Activated CD4-positive, alpha-beta memory T cell treated with anti-CD3 and anti-CD28 coated beads, Interleukin-2, amount 10 ng/mL, durations not matched to agents 7 days and 5 days (primary cell): ENCODE results near the gene PON3. TPM values are rescaled to one million over a fixed set of nuclear protein-coding genes. Genes with fewer than 3 reads are reported as not detected.

Source experiments
- CTCF ChIA-PET: fragments of 350-600 bp; sonication (Branson Sonifier 250); formaldehyde crosslinking; loops from one replicate; lab custom pipeline; 2021; ENCODE audit warnings: antibody characterized with exemption, inconsistent platforms; lab: Charles Lee
- POLR2A ChIA-PET: fragments of 350-600 bp; sonication (Branson Sonifier 250); formaldehyde crosslinking; loops from one replicate; lab custom pipeline; 2021; ENCODE audit warnings: antibody characterized with exemption; lab: Charles Lee
- DNase-seq: peaks from one replicate; pipeline ENCODE4 v3.0.0-alpha.2; 2020
- H3K27ac Mint-ChIP-seq: one replicate; pipeline ENCODE4 v1.8.0; 2021; ENCODE audit warnings: mild to moderate bottlenecking, mixed read lengths
- H3K27me3 Mint-ChIP-seq: one replicate; pipeline ENCODE4 v1.8.0; 2021; ENCODE audit warnings: mixed read lengths
- H3K36me3 Mint-ChIP-seq: one replicate; pipeline ENCODE4 v1.8.0; 2021; ENCODE audit warnings: low read depth, mixed read lengths
- H3K4me1 Mint-ChIP-seq: one replicate; pipeline ENCODE4 v1.8.0; 2021; ENCODE audit warnings: mixed read lengths
- H3K4me3 Mint-ChIP-seq: one replicate; pipeline ENCODE4 v1.8.0; 2021; ENCODE audit warnings: mild to moderate bottlenecking, mixed read lengths
- H3K9me3 Mint-ChIP-seq: one replicate; pipeline ENCODE4 v1.8.0; 2021; ENCODE audit warnings: mixed read lengths
- total RNA-seq, 2 experiments: library from RNA; stranded (reverse); gene quantifications; one replicate each; pipeline ENCODE4 v1.2.3, GENCODE V29; 2021

PON3 gene
- total RNA-seq, 2 experiments from 2014 or later = not detected

GRCh38 chr7:95322854-95323253, 73.3 kb downstream of the PON3 start:
- Mint-ChIP-seq H3K27me3 (peaks cover 10% of the 10 kb centered on the region), H3K27ac (no peak overlapping the region), H3K4me1 (no peaks in the 10 kb centered on the region), H3K36me3 (no peaks in the 10 kb centered on the region), H3K9me3 (no peaks in the 10 kb centered on the region), H3K4me3 (no peak overlapping the region)
- ChIA-PET CTCF (interaction anchor here (0.6 kb wide), 1 partner anchor 37 kb away, joined by 3 read pairs; no protein-coding TSS in a partner anchor), POLR2A (no interaction called here)
- DNase-seq = no peak

DNA sequence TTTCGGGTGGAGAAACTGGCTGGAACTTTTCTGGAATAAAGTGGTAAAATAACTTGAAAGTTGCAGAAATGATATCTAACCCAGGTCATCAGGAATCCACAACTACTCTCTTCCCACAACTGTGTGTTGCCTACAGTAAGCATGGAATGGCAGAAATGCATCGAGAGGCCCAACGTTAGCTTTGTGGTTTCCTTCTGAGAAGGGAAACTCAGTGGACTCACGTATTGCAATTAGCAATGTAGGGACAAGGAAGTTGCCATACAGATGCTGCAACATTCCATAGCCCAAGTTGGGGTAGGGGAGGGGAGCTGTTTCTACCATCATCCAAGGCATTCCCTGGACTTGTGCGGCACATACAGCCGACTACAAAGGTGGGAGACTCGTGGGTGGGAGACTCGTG, 73.8 kb downstream of the PON3 start:
- no peak overlapping the region for H3K4me3 Mint-ChIP-seq
- H3K27ac Mint-ChIP-seq = no peak overlapping the region
- H3K4me1 Mint-ChIP-seq = no peaks in the 10 kb centered on the region
- CTCF ChIA-PET = interaction anchor here (0.6 kb wide), 1 partner anchor 38 kb away, joined by 3 read pairs; no protein-coding TSS in a partner anchor
- no peak for DNase-seq
- H3K36me3 Mint-ChIP-seq = no peaks in the 10 kb centered on the region
- POLR2A ChIA-PET = no interaction called here
- no peaks in the 10 kb centered on the region for H3K9me3 Mint-ChIP-seq
- peaks cover 9% of the 10 kb centered on the region for H3K27me3 Mint-ChIP-seq

DNA sequence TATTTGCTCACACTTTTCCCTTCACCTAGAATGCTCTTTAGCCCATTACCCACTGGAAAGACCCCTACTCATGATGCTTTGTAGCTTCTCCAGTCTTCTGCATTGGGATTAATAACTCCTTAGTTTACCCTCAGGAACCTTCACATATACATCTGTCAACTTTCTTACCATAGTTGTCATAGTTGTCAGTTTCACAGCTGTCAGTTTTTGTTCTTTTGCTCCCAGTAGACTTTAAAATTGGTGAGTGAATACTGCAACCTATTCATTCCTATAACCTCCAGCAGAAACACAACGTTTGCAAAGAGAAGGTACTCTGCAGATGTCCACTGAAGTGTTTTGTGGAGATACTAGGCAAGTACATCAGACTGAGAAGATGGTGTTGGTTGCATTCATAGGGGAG, 74.5 kb downstream of the PON3 start:
- no peaks in the 10 kb centered on the region for H3K36me3 Mint-ChIP-seq
- no peak for DNase-seq
- peaks cover 9% of the 10 kb centered on the region for H3K27me3 Mint-ChIP-seq
- no peak overlapping the region for H3K4me3 Mint-ChIP-seq
- POLR2A ChIA-PET = no interaction called here
- H3K4me1 Mint-ChIP-seq = no peaks in the 10 kb centered on the region
- H3K27ac Mint-ChIP-seq = no peak overlapping the region
- CTCF ChIA-PET = no interaction called here
- H3K9me3 Mint-ChIP-seq = no peaks in the 10 kb centered on the region

DNA sequence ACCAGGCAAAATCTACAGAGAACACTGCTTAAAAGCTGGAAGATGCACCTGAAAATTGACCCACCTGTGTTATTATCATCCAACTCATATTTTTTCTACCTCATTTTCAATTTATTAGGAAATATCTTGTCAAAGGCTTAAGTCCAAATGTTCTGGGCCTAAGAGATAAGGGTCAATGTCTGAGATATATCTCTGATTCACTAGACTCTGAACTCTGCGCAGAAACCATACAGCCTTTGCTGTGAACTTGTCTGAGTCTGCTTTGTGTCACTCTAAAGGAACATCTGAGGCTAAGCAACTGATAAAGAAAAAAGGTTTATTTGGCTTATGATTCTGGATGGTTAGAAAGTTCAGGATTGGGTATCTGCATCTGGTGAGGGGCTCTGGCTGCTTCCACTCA, 75.5 kb downstream of the PON3 start:
- Mint-ChIP-seq H3K9me3 (no peaks in the 10 kb centered on the region), H3K27me3 (peaks cover 6% of the 10 kb centered on the region), H3K4me1 (no peaks in the 10 kb centered on the region), H3K4me3 (no peak overlapping the region), H3K36me3 (no peaks in the 10 kb centered on the region), H3K27ac (no peak overlapping the region)
- DNase-seq = no peak
- ChIA-PET CTCF (no interaction called here), POLR2A (no interaction called here)

DNA sequence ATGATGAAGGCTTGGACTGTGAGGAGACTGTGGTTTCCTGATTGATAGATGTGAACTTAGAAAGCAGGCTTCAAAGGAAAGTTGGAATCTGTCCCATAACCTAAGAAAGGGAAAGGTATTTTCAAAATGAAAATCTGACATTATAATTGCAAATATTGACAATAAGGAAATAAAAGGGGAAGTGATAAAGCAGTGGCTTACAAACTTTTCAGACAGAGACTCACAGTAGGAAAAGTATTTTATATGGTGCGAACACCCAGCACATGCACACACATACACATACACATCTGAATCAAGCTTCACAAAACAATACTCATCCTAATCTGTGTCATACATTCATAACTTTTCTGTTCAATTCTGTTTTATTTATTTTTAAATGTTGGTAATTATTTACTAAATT, 76.6 kb downstream of the PON3 start:
- Mint-ChIP-seq H3K4me3 (no peak overlapping the region), H3K27ac (no peak overlapping the region), H3K27me3 (no peaks in the 10 kb centered on the region), H3K9me3 (no peaks in the 10 kb centered on the region), H3K4me1 (no peaks in the 10 kb centered on the region), H3K36me3 (no peaks in the 10 kb centered on the region)
- ChIA-PET POLR2A (no interaction called here), CTCF (no interaction called here)
- no peak for DNase-seq

DNA sequence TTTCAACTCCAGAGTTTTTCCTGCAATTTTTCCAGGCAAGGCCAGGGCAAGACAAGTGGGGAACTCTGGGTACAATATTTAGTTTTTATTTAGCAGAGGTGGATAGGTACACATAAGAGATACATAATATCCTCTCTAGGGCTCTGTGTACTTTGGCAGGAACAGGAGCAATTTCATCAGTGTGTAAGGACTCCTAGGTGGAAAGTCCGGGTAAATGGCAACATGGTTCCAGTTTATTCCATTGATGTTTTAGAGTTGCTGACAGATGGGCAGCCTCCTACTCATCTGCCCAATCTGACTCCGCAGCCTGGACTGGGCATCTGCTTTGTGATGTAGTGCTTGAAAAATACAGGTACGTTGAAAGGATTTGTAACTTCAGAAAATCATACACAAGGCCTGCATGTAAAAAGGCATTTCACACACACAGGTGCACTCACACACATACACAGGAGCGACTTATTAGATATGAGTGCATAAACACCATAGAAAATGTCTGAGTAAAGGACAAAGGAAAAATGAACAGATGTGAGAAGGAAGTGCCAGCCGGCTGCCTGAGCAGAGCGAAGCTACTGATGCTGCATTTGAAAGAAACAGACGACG, 77.6 kb downstream of the PON3 start:
- no peak for DNase-seq
- POLR2A ChIA-PET = no interaction called here
- CTCF ChIA-PET = no interaction called here
- Mint-ChIP-seq H3K27me3 (no peaks in the 10 kb centered on the region), H3K36me3 (no peaks in the 10 kb centered on the region), H3K9me3 (no peaks in the 10 kb centered on the region), H3K27ac (no peak overlapping the region), H3K4me3 (no peak overlapping the region), H3K4me1 (no peaks in the 10 kb centered on the region)

DNA sequence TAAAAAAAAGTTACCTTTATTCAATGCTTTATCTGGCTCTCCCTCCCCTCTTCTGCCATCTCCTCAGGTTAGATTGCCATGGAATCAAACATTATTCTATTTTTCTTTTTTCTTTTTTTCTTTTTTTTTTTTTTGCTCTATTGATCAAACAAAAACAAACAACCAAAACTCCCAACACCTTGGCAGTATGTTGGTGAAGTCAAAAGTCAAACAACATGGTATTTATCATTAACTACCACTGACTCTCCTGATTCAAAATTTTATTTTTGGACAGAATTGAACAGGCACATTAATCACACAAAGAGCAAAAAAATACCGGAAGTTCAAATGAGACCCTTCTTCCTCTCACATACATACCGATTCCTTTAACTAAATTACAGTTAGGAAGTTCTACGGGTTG, 78.2 kb downstream of the PON3 start:
- CTCF ChIA-PET = no interaction called here
- POLR2A ChIA-PET = no interaction called here
- H3K9me3 Mint-ChIP-seq = no peaks in the 10 kb centered on the region
- H3K4me3 Mint-ChIP-seq = no peak overlapping the region
- no peaks in the 10 kb centered on the region for H3K27me3 Mint-ChIP-seq
- no peak overlapping the region for H3K27ac Mint-ChIP-seq
- no peak for DNase-seq
- H3K4me1 Mint-ChIP-seq = no peaks in the 10 kb centered on the region
- H3K36me3 Mint-ChIP-seq = no peaks in the 10 kb centered on the region

GRCh38 chr7:95317546-95317945, 78.6 kb downstream of the PON3 start:
- H3K9me3 Mint-ChIP-seq = no peaks in the 10 kb centered on the region
- no peaks in the 10 kb centered on the region for H3K27me3 Mint-ChIP-seq
- H3K4me1 Mint-ChIP-seq = no peaks in the 10 kb centered on the region
- H3K4me3 Mint-ChIP-seq = no peak overlapping the region
- no peak for DNase-seq
- POLR2A ChIA-PET = no interaction called here
- H3K36me3 Mint-ChIP-seq = no peaks in the 10 kb centered on the region
- no peak overlapping the region for H3K27ac Mint-ChIP-seq
- CTCF ChIA-PET = no interaction called here

DNA sequence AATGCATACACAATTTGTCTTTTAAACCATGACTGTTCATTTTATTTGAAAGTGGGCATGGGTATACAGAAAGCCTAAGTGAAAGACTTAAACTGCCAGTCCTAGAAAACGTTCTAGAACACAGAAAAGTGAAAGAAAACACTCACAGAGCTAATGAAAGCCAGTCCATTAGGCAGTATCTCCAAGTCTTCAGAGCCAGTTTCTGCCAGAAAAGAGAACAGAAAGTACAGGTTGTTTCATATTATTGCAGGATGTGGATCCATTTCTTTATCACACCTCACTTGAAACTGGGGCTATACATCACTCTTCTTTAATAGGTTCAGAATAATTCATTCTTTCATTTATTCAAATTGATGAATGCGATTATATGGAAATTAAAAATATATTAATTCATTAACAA, 79.6 kb downstream of the PON3 start:
- Mint-ChIP-seq H3K36me3 (no peaks in the 10 kb centered on the region), H3K9me3 (no peaks in the 10 kb centered on the region), H3K27ac (no peak overlapping the region), H3K27me3 (no peaks in the 10 kb centered on the region), H3K4me3 (no peak overlapping the region), H3K4me1 (no peaks in the 10 kb centered on the region)
- ChIA-PET CTCF (no interaction called here), POLR2A (no interaction called here)
- DNase-seq = no peak

- no peak for DNase-seq
- Mint-ChIP-seq H3K4me3 (no peak overlapping the region), H3K9me3 (no peaks in the 10 kb centered on the region), H3K27me3 (peaks cover 2% of the 10 kb centered on the region), H3K27ac (no peak overlapping the region), H3K36me3 (no peaks in the 10 kb centered on the region), H3K4me1 (no peaks in the 10 kb centered on the region)
- POLR2A ChIA-PET = no interaction called here
- CTCF ChIA-PET = no interaction called here
Observed at GRCh38 chr7:95312561-95312960, 83.6 kb downstream of the PON3 start.

- Mint-ChIP-seq H3K27me3 (peaks cover 2% of the 10 kb centered on the region), H3K4me1 (no peaks in the 10 kb centered on the region), H3K36me3 (no peaks in the 10 kb centered on the region), H3K4me3 (no peak overlapping the region), H3K27ac (no peak overlapping the region), H3K9me3 (no peaks in the 10 kb centered on the region)
- ChIA-PET POLR2A (no interaction called here), CTCF (no interaction called here)
- no peak for DNase-seq
Observed at GRCh38 chr7:95311389-95311788, 84.8 kb downstream of the PON3 start.

- Mint-ChIP-seq H3K4me1 (no peaks in the 10 kb centered on the region), H3K36me3 (no peaks in the 10 kb centered on the region), H3K27me3 (peaks cover 10% of the 10 kb centered on the region), H3K27ac (no peak overlapping the region), H3K4me3 (no peak overlapping the region), H3K9me3 (no peaks in the 10 kb centered on the region)
- no peak for DNase-seq
- POLR2A ChIA-PET = no interaction called here
- CTCF ChIA-PET = no interaction called here
Observed at GRCh38 chr7:95309951-95310350, 86.2 kb downstream of the PON3 start.
